Body of pancreas (tissue), 4 donors: ENCODE data around the gene SLC22A23. TPM values are rescaled to one million over a fixed set of nuclear protein-coding genes. Genes with fewer than 3 reads are reported as not detected.
"Not testable (repeated sequence)": the region's sequence is repeated elsewhere in the genome, so short reads cannot be mapped to it uniquely, and the experiment has no call there.

Experiments used
- ATAC-seq: fragments of 150-250 bp; one replicate; pipeline ENCODE4 v1.9.1; 2016
- DNase-seq, 4 donors: peaks; one replicate each; pipeline ENCODE4 v3.0.0-alpha.2; 2019
- H3K27ac ChIP-seq, 4 donors: fragments of 200-600 bp; sonication (generic); 1 replicate in 3 of 4; 2 replicates in 1 of 4; pipeline versions ENCODE4 v1.5.1 to v1.6.1; 2016 to 2019; ENCODE audit warnings: mild to moderate bottlenecking in 1 of 4, mixed read lengths in 1 of 4, moderate library complexity in 1 of 4
- H3K27me3 ChIP-seq, 2 donors: fragments of 200-600 bp; sonication (generic); one replicate each; pipeline ENCODE4 v1.6.0; 2016; ENCODE audit warnings: mild to moderate bottlenecking in 1 of 2
- H3K36me3 ChIP-seq, 2 donors: fragments of 200-600 bp; sonication (generic); replicated peaks in 1 of 2; 2 replicates each; pipeline ENCODE4 v1.5.1; 2016; ENCODE audit warnings: low read depth in 2 of 2; ENCODE audit not compliant: insufficient read depth in 1 of 2
- H3K4me1 ChIP-seq: fragments of 200-600 bp; sonication (generic); one replicate; pipeline ENCODE4 v1.6.0; 2016
- H3K4me3 ChIP-seq, 2 donors: fragments of 200-600 bp; sonication (generic); 1 replicate in 1 of 2; 2 replicates in 1 of 2; pipeline ENCODE4 v1.5.1; 2016 to 2019
- H3K9me3 ChIP-seq, 3 donors: fragments of 200-600 bp; sonication (generic); 1 replicate in 2 of 3; 2 replicates in 1 of 3; pipeline ENCODE4 v1.5.1; 2016
- POLR2A ChIP-seq, 3 donors: fragments of 450-650 bp; IDR thresholded peaks; one replicate each; pipeline ENCODE4 v1.6.1; 2016; ENCODE audit warnings: antibody characterized with exemption in 3 of 3, mild to moderate bottlenecking in 2 of 3
- WGBS, 2 donors: methylation state at CpG; one replicate each; pipeline ENCODE4 v1.1.5; 2017; 5-methylcytosine and 5-hydroxymethylcytosine counted together
- intact Hi-C: fragments of 100-400 bp; cut with DNase I; formaldehyde crosslinking; loops from one replicate; pipeline ENCODE4 v1.15.1; 2023
- total RNA-seq, 2 donors: library from RNA; depleted of rRNA; stranded (reverse); fragments of >200 nt; gene quantifications; one replicate each; pipeline ENCODE4 v1.1.0, GENCODE V29; 2016
- TF ChIP-seq, protein P1 (sequence below), 7 experiments: fragments of 450-650 bp in 4 of 7; fragments of 200-600 bp in 3 of 7; sonication (generic) in 3 of 7; IDR thresholded peaks; one replicate each; pipeline ENCODE4 v1.5.1; 2016 to 2019; ENCODE audit warnings: antibody characterized with exemption in 7 of 7

SLC22A23 gene
- total RNA-seq, 2 donors from 2014 or later, result 20.4 to 32.2 TPM

- 74 to 76% methylated on average over 8 of the region's 8 CpGs for WGBS, 2 donors
- Histone ChIP-seq H3K27me3 (no peaks in the 10 kb centered on the region), H3K9me3 (no peaks in the 10 kb centered on the region), H3K4me3 (no peak overlapping the region), H3K36me3 (no peaks in the 10 kb centered on the region), H3K4me1 (no peaks in the 10 kb centered on the region), H3K27ac (peak overlapping the region in 1 of 4 donors; percentile 2)
- ATAC-seq (peak; percentile 70), DNase-seq (peak in 1 of 4 donors; percentile 44)
- intact Hi-C loops, result no loop called here
- TF ChIP-seq, protein P1, sequence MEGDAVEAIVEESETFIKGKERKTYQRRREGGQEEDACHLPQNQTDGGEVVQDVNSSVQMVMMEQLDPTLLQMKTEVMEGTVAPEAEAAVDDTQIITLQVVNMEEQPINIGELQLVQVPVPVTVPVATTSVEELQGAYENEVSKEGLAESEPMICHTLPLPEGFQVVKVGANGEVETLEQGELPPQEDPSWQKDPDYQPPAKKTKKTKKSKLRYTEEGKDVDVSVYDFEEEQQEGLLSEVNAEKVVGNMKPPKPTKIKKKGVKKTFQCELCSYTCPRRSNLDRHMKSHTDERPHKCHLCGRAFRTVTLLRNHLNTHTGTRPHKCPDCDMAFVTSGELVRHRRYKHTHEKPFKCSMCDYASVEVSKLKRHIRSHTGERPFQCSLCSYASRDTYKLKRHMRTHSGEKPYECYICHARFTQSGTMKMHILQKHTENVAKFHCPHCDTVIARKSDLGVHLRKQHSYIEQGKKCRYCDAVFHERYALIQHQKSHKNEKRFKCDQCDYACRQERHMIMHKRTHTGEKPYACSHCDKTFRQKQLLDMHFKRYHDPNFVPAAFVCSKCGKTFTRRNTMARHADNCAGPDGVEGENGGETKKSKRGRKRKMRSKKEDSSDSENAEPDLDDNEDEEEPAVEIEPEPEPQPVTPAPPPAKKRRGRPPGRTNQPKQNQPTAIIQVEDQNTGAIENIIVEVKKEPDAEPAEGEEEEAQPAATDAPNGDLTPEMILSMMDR (IDR thresholded peaks at IDR 0.05), result no peak
Observed at GRCh38 chr6:3244003-3244831, 212.6 kb downstream of the SLC22A23 start.

DNA sequence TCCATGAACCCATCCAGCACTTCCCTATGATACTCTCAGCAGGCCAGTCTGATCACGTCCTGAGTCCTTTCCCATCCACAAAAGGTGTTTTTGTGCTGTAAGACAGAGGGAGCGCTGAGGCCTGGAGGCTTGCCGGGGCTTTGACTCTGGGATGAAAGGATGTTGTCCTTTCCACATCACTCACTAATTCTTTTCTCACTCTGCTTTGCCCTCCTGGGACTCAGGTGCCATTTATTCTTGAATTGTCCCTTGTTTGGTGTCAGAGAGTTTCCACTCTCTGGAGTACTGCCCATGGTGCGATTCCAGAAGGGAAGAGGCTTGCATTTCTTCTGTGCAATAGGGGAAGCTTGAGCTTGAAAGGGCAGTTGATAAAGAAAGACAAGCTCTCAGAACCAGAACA lies 214.1 kb downstream of the SLC22A23 start:
- no peak overlapping the region for H3K27ac ChIP-seq
- no peak overlapping the region for H3K4me3 ChIP-seq
- no peaks in the 10 kb centered on the region for H3K4me1 ChIP-seq
- intact Hi-C loops, result no loop called here
- no peaks in the 10 kb centered on the region for H3K9me3 ChIP-seq
- DNase-seq (no peak), ATAC-seq (no peak)
- no peaks in the 10 kb centered on the region for H3K27me3 ChIP-seq
- 88 to 95% methylated on average over 4 of the region's 4 CpGs for WGBS, 2 donors
- no peak for TF ChIP-seq POLR2A (IDR thresholded peaks at IDR 0.05)
- TF ChIP-seq, protein P1 (IDR thresholded peaks at IDR 0.05), result no peak
- H3K36me3 ChIP-seq, result no peaks in the 10 kb centered on the region

GRCh38 chr6:3241745-3242144 lies 215.1 kb downstream of the SLC22A23 start:
- intact Hi-C loops, DNase-seq: not testable (repeated sequence)
- WGBS, 2 donors, result 94 to 97% methylated on average over 4 of the region's 4 CpGs

GRCh38 chr6:3240595-3240994 lies 216.3 kb downstream of the SLC22A23 start:
- ATAC-seq (no peak), DNase-seq (no peak)
- Histone ChIP-seq H3K9me3 (no peaks in the 10 kb centered on the region), H3K4me1 (no peaks in the 10 kb centered on the region), H3K36me3 (no peaks in the 10 kb centered on the region), H3K4me3 (no peak overlapping the region), H3K27ac (no peak overlapping the region), H3K27me3 (no peaks in the 10 kb centered on the region)
- intact Hi-C loops, result no loop called here
- WGBS, 2 donors, result 74 to 81% methylated on average over 7 of the region's 7 CpGs
- TF ChIP-seq POLR2A (IDR thresholded peaks at IDR 0.05), result no peak
- TF ChIP-seq, protein P1 (IDR thresholded peaks at IDR 0.05), result no peak

More at GRCh38 chr6:3241745-3242144, 215.1 kb downstream of the SLC22A23 start:
- not testable (repeated sequence) for H3K27ac ChIP-seq, H3K36me3 ChIP-seq, H3K4me3 ChIP-seq, ATAC-seq, H3K9me3 ChIP-seq, H3K27me3 ChIP-seq, H3K4me1 ChIP-seq

DNA sequence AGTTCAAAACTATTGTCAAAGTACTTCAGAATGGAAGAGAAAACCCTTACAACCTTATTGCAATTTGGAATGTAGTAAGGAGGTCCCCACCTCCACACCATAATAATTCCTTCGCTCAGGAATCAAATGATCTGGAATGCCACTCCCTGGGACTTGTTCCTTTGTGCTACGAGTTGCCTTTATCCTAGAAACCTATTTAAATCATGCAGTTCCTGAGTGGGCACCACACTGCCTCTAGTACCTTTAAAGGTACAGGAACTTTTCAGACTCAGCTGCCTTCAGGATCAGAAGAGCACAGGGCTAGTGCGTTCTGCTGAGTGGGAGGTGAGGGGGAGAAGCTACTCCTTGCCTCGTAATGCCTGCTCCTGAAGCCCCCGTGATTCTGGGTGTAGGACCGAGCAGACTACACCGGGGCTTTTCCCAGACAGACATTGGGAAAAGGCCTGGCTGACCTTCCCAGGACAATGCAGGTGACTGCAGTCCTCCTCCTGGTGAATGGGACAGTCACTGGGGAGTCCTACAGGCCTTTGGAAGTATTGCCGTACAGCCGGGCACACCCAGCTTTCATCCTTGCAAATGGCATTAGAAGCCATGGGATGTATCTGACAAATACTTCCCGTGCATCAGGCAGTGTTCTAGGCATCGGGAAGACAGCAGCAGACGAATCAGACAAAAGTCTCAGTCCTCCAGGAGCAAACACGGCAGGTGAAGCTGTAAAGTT lies 217.6 kb downstream of the SLC22A23 start:
- Histone ChIP-seq H3K4me3 (no peak overlapping the region), H3K27ac (no peak overlapping the region), H3K4me1 (no peaks in the 10 kb centered on the region), H3K9me3 (no peaks in the 10 kb centered on the region), H3K36me3 (no peaks in the 10 kb centered on the region), H3K27me3 (no peaks in the 10 kb centered on the region)
- 57 to 76% methylated on average over 8 to 13 of the region's 13 CpGs for WGBS, 2 donors
- no peak for TF ChIP-seq POLR2A (IDR thresholded peaks at IDR 0.05)
- TF ChIP-seq, protein P1 (IDR thresholded peaks at IDR 0.05), result peak in 4 of 7 experiments; percentile 14 to 39 (median 18)
- ATAC-seq (no peak), DNase-seq (no peak)
- intact Hi-C loops, result no loop called here
